Adrenal gland (tissue), 5 donors: ENCODE measurements around the gene SLC24A4.

ENCODE experiments used
- CTCF ChIP-seq, 6 experiments: fragments of 450-650 bp in 4 of 6; fragments of 200-600 bp in 2 of 6; sonication (generic) in 1 of 6; IDR thresholded peaks; 1 replicate in 5 of 6; 2 replicates in 1 of 6; pipeline versions ENCODE4 v1.5.1 to v1.8.0; 2016 to 2021; ENCODE audit warnings: antibody characterized with exemption in 6 of 6, mild to moderate bottlenecking in 2 of 6, moderate library complexity in 1 of 6
- POLR2A ChIP-seq, 2 donors: fragments of 450-650 bp; IDR thresholded peaks; one replicate each; pipeline ENCODE4 v1.6.1; 2017; ENCODE audit warnings: antibody characterized with exemption in 2 of 2, mild to moderate bottlenecking in 2 of 2, moderate library complexity in 1 of 2
- donor health status: DM: no; HTN: no; CAD: no.

- TF ChIP-seq CTCF (IDR thresholded peaks at IDR 0.05) (no peak), POLR2A (IDR thresholded peaks at IDR 0.05) (no peak)
These were observed 116.8 kb downstream of the SLC24A4 start for GRCh38 chr14:92439537-92440344.
